HG02970 (cell line): Measurements from ENCODE around the gene CXCR5.

Experiments used
- ATAC-seq: cut with Tn5 transposase; IDR thresholded peaks from one replicate; pipeline ENCODE4 v1.9.1; 2021; ENCODE audit warnings: mild to moderate bottlenecking, moderate library complexity, moderate number of reproducible peaks; ENCODE audit not compliant: unreplicated experiment, low FRiP score

CXCR5 gene

GRCh38 chr11:118873804-118874203 lies 9.9 kb upstream of the CXCR5 start:
- ATAC-seq = no peak

DNA sequence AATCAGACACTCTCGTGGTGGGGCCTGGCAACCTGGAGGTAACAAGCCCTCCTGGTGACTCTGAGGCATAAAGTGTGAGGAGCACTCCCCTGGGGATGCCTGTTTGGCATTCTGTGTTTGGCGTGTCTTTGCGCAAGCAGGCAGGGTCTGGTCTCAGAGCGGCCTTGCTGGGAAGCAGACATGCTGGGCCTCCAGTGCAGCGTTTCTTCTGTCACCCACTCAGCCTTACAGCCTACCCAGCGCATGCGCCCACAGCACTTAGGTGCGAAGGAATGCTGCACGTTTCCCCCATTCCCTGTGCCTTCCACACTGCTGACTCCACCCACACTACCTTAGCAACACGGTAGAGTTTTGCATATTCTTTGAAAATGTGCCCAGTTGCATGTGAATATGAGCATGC lies 7.4 kb upstream of the CXCR5 start:
- ATAC-seq = no peak

- ATAC-seq = no peak
Measured at GRCh38 chr11:118877487-118878162, 6.1 kb upstream of the CXCR5 start.

GRCh38 chr11:118878163-118878563 lies 5.5 kb upstream of the CXCR5 start:
- no peak for ATAC-seq

GRCh38 chr11:118881228-118881627 lies 2.5 kb upstream of the CXCR5 start:
- no peak for ATAC-seq

GRCh38 chr11:118882491-118882890 lies 1.2 kb upstream of the CXCR5 start:
- no peak for ATAC-seq

DNA sequence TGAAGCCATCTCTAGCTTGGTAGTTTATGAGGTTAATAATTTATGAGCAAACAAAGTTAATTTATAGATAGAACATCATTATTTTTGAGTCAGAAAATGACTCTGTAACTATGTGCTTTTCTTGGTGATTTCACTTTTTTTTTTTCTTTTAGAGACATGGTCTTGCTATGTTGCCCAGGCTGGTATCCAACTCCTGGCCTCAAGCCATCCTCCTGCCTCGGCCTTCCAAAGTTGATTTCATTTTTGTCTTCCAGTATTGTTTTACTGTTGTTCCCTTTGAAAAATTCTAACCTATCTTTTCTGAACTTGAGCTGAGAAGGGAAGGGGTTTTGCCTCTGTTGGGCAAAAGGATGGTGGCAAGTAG lies 706 bp upstream of the CXCR5 start:
- no peak for ATAC-seq

- no peak for ATAC-seq
Measured at GRCh38 chr11:118884875-118885274, 1.2 kb downstream of the CXCR5 start.

DNA sequence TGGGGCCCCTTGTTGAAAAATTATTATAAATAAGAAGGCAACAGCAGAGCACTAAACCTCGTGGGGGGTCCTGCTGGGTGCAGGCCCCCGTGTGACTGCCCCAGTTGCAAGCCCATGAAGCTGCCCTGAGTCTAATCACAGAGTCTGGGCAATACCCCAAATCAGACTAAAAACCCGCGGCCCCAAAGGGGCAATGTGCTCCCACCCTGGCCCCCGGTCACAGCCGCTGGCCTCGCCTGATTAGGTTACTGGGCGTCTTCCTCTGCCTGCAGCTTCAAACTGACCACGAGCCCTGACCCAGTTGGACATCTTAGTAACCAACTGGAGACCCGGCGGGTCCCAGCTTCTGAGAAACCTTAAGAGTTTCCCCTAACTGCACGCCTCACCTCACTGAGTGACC lies 1.6 kb downstream of the CXCR5 start:
- no peak for ATAC-seq

DNA sequence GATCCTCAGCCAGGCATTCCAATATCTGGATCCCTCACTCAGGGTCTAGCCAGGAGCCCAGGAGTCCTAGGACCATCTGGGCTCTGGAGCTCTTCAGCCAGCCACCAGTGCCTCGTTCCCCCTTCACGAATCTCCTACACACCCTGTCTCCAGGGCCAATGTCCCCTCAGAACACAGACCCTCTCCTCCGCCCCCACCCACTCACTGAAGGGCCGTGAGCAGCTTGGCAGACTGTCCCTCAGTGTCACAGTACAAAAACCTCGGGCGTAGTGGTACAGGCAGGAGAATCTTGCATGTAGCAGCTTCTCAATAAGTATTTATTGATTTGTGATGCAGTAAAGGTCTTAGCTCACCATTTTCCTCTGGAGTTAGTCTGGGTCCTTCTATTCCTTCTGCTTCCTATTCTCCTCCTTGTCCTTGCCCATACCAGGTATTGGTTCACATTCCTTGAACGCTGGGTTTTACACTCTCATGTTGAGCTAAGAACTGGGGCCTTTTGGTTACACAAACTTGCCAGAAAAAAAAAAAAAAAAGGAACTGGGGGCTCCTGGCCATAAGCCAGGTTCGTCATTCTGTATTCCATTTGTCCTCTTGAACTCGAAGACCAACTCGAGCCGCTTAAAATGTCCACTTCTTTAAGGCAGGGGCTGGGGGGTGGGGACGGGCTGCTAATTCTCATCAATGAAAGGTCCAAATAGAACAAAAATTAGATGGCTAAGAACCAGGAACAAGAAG lies 2.3 kb downstream of the CXCR5 start:
- ATAC-seq = no peak

- ATAC-seq = no peak
Measured at GRCh38 chr11:118886681-118887111, 3.0 kb downstream of the CXCR5 start.

DNA sequence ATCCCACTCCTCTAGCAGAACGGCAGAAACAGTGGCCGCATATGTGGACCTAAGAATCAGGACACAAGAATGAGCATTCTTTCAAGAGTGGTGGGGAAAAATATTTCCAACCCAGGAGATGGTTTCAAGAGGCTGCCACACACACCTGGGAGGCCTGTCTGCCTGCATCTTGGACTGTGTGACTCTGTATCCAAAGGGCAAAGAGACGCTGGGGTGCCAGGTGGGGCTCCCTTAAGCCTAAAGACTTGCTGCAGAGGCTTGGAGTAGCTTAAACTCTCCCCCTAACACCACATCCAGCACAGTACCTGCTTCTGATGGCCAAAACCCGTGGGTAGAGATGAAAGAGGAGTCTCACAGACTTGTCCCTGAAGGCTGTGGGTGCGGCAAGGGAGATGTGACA lies 3.5 kb downstream of the CXCR5 start:
- no peak for ATAC-seq

- no peak for ATAC-seq
Measured at GRCh38 chr11:118888398-118888797, 4.7 kb downstream of the CXCR5 start.

GRCh38 chr11:118889797-118890196 lies 6.1 kb downstream of the CXCR5 start:
- no peak for ATAC-seq

GRCh38 chr11:118892514-118892913 lies 8.8 kb downstream of the CXCR5 start:
- ATAC-seq = no peak

GRCh38 chr11:118892964-118893363 lies 9.3 kb downstream of the CXCR5 start:
- ATAC-seq = no peak

- ATAC-seq = no peak
Measured at GRCh38 chr11:118893662-118894061, 10.0 kb downstream of the CXCR5 start.

DNA sequence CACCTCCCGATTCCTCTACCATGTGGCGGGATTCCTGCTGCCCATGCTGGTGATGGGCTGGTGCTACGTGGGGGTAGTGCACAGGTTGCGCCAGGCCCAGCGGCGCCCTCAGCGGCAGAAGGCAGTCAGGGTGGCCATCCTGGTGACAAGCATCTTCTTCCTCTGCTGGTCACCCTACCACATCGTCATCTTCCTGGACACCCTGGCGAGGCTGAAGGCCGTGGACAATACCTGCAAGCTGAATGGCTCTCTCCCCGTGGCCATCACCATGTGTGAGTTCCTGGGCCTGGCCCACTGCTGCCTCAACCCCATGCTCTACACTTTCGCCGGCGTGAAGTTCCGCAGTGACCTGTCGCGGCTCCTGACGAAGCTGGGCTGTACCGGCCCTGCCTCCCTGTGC lies 10.5 kb downstream of the CXCR5 start:
- no peak for ATAC-seq

- no peak for ATAC-seq
Measured at GRCh38 chr11:118895093-118896039, 11.7 kb downstream of the CXCR5 start.

DNA sequence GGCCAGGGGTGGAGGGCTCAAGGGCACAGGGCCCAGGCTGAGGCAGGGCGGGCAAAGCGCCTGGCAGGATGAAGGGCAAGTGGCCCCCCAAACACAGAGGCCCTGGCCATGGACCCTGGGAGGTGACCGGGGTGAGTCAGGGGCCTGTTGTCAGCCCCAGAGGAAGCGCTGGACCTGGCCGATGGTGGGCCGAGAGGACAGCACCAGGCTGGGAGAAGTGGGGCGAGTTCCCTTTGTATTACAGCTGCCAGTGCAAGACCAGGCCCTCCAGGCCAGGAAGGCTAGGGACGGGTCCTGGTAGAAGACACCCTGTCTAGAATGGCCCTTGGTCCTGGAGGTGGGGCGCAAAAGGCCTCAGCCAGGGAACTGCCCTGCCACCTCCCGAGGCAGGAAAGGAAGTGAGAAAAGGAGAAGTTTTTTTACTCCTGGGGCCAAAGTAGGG lies 12.8 kb downstream of the CXCR5 start:
- ATAC-seq = no peak
